Left renal cortex interstitium (tissue), 4 donors: ENCODE measurements around the gene BAG5. TPM values are rescaled to one million over a fixed set of nuclear protein-coding genes. Genes with fewer than 3 reads are reported as not detected.
"Not testable (repeated sequence)": the region's sequence is repeated elsewhere in the genome, so short reads cannot be mapped to it uniquely, and the experiment has no call there.

Experiments
- DNase-seq, 4 donors: peaks; one replicate each; pipeline ENCODE4 v3.0.0-alpha.2; 2013; ENCODE audit warnings: low read depth in 4 of 4, low spot score in 2 of 4, missing footprints in 1 of 4
- polyA plus RNA-seq, 4 donors: library from polyadenylated mRNA; unstranded; fragments of 120-200 nt; gene quantifications; one replicate each; pipeline ENCODE4 v1.2.1, GENCODE V29; 2013; ENCODE audit not compliant: insufficient read length in 4 of 4

BAG5 gene
- polyA plus RNA-seq, 4 donors = 26.6 to 31.4 (median 30.6) TPM

- DNase-seq = not testable (repeated sequence)
These were observed 36.8 kb downstream of the BAG5 start for GRCh38 chr14:103525430-103526246.

- no peak for DNase-seq
These were observed 38.2 kb downstream of the BAG5 start for GRCh38 chr14:103524002-103524935.

GRCh38 chr14:103523575-103523954 lies 38.9 kb downstream of the BAG5 start:
- no peak for DNase-seq

- no peak for DNase-seq
These were observed 39.5 kb downstream of the BAG5 start, which contains the start of gene CKB for GRCh38 chr14:103522649-103523574. Gene CKB, minus strand, starts transcription at chr14:103522830. Its CDS starts 337 bp downstream, at chr14:103522493.

GRCh38 chr14:103521951-103522563 lies 40.4 kb downstream of the BAG5 start:
- no peak for DNase-seq

GRCh38 chr14:103521438-103521950 lies 41.0 kb downstream of the BAG5 start:
- DNase-seq = no peak

- DNase-seq = no peak
These were observed 41.6 kb downstream of the BAG5 start for GRCh38 chr14:103520657-103521437.

GRCh38 chr14:103520269-103520656 lies 42.2 kb downstream of the BAG5 start:
- no peak for DNase-seq

- DNase-seq = no peak
These were observed 42.6 kb downstream of the BAG5 start for GRCh38 chr14:103519837-103520212.

- no peak for DNase-seq
These were observed 43.2 kb downstream of the BAG5 start for GRCh38 chr14:103519043-103519836.

- no peak for DNase-seq
These were observed 43.9 kb downstream of the BAG5 start for GRCh38 chr14:103518422-103519042.

GRCh38 chr14:103517721-103518421 lies 44.6 kb downstream of the BAG5 start:
- no peak for DNase-seq

- DNase-seq = no peak
These were observed 45.3 kb downstream of the BAG5 start for GRCh38 chr14:103517174-103517566.

- DNase-seq = no peak
These were observed 45.9 kb downstream of the BAG5 start for GRCh38 chr14:103516426-103517173.

- no peak for DNase-seq
These were observed 47.6 kb downstream of the BAG5 start for GRCh38 chr14:103514596-103515421.
